Adrenal gland (tissue), 5 donors: ENCODE results near the gene GLI2.

Experiments
- POLR2A ChIP-seq, 2 donors: fragments of 450-650 bp; IDR thresholded peaks; one replicate each; pipeline ENCODE4 v1.6.1; 2017; ENCODE audit warnings: antibody characterized with exemption in 2 of 2, mild to moderate bottlenecking in 2 of 2, moderate library complexity in 1 of 2
- TF ChIP-seq, protein P1 (sequence below), 6 experiments: fragments of 450-650 bp in 4 of 6; fragments of 200-600 bp in 2 of 6; sonication (generic) in 1 of 6; IDR thresholded peaks; 1 replicate in 5 of 6; 2 replicates in 1 of 6; pipeline versions ENCODE4 v1.5.1 to v1.8.0; 2016 to 2021; ENCODE audit warnings: antibody characterized with exemption in 6 of 6, mild to moderate bottlenecking in 2 of 6, moderate library complexity in 1 of 6
- donor health status: DM: no; HTN: no; CAD: no.

- TF ChIP-seq POLR2A (IDR thresholded peaks at IDR 0.05) = no peak
- TF ChIP-seq, protein P1, sequence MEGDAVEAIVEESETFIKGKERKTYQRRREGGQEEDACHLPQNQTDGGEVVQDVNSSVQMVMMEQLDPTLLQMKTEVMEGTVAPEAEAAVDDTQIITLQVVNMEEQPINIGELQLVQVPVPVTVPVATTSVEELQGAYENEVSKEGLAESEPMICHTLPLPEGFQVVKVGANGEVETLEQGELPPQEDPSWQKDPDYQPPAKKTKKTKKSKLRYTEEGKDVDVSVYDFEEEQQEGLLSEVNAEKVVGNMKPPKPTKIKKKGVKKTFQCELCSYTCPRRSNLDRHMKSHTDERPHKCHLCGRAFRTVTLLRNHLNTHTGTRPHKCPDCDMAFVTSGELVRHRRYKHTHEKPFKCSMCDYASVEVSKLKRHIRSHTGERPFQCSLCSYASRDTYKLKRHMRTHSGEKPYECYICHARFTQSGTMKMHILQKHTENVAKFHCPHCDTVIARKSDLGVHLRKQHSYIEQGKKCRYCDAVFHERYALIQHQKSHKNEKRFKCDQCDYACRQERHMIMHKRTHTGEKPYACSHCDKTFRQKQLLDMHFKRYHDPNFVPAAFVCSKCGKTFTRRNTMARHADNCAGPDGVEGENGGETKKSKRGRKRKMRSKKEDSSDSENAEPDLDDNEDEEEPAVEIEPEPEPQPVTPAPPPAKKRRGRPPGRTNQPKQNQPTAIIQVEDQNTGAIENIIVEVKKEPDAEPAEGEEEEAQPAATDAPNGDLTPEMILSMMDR (IDR thresholded peaks at IDR 0.05) = no peak
Observed at GRCh38 chr2:120746144-120746543, 10.5 kb downstream of the GLI2 start.
